WTC11 (cell line): Measurements from ENCODE around the gene TRIM62. TPM values are rescaled to one million over a fixed set of nuclear protein-coding genes. Genes with fewer than 3 reads are reported as not detected.

Source experiments
- ATAC-seq: fragments of 200-7000 bp; cut with Tn5 transposase; 2 replicates; pipeline ENCODE4 v1.10.0; 2021; ENCODE audit warnings: mild to moderate bottlenecking, moderate library complexity
- CTCF ChIA-PET: fragments of 300-600 bp; sonication (Branson Sonifier 250); formaldehyde crosslinking; loops from one replicate; lab custom pipeline; 2021; ENCODE audit warnings: antibody characterized with exemption; lab: Charles Lee
- POLR2A ChIA-PET: fragments of 350-600 bp; sonication (Branson Sonifier 250); formaldehyde crosslinking; loops from one replicate; lab custom pipeline; 2021; ENCODE audit warnings: antibody characterized with exemption; lab: Charles Lee
- DNase-seq: peaks from one replicate; pipeline ENCODE4 v3.0.0; 2021; ENCODE audit warnings: low spot score
- H3K27ac Mint-ChIP-seq: 2 replicates; pipeline ENCODE4 v1.8.0; 2021; ENCODE audit warnings: mixed read lengths
- H3K27me3 Mint-ChIP-seq: 2 replicates; pipeline ENCODE4 v1.8.0; 2021; ENCODE audit warnings: low read depth, mild to moderate bottlenecking, moderate library complexity, mixed read lengths
- H3K36me3 Mint-ChIP-seq: 2 replicates; pipeline ENCODE4 v1.8.0; 2021; ENCODE audit warnings: mixed read lengths
- H3K4me1 Mint-ChIP-seq: 2 replicates; pipeline ENCODE4 v1.8.0; 2022; ENCODE audit warnings: mixed read lengths
- H3K4me3 Mint-ChIP-seq: 2 replicates; pipeline ENCODE4 v1.8.0; 2021; ENCODE audit warnings: mild to moderate bottlenecking, moderate library complexity, mixed read lengths
- H3K9me3 Mint-ChIP-seq: 2 replicates; pipeline ENCODE4 v1.8.0; 2021; ENCODE audit warnings: mixed read lengths
- CBFB ChIP-seq: sonication (generic); formaldehyde crosslinking; IDR thresholded peaks from 2 replicates; pipeline ENCODE4 v1.8.1; 2022; ENCODE audit warnings: mild to moderate bottlenecking, low read depth, missing genetic modification reagents
- CREM ChIP-seq: sonication (generic); formaldehyde crosslinking; IDR thresholded peaks from 2 replicates; pipeline ENCODE4 v1.8.1; 2022; ENCODE audit warnings: mild to moderate bottlenecking, missing genetic modification reagents, moderate library complexity
- CTCF ChIP-seq: fragments of 200-600 bp; IDR thresholded peaks from 2 replicates; pipeline ENCODE4 v1.8.0; 2022; ENCODE audit warnings: antibody characterized with exemption
- FOXP4 ChIP-seq: sonication (generic); formaldehyde crosslinking; IDR thresholded peaks from 2 replicates; pipeline ENCODE4 v1.8.0; 2022; ENCODE audit warnings: mild to moderate bottlenecking, missing genetic modification reagents
- MYBL2 ChIP-seq: sonication (generic); formaldehyde crosslinking; IDR thresholded peaks from 2 replicates; pipeline ENCODE4 v1.8.1; 2023; ENCODE audit warnings: mild to moderate bottlenecking, moderate library complexity, missing genetic modification reagents
- PRRX2 ChIP-seq: fragments of 250-450 bp; sonication (Bioruptor Pico); IDR thresholded peaks from 2 replicates; pipeline ENCODE4 v1.8.0; 2021; ENCODE audit warnings: mild to moderate bottlenecking
- total RNA-seq: library from RNA; stranded (reverse); gene quantifications from 3 replicates; pipeline ENCODE4 v1.2.3, GENCODE V29; 2021

TRIM62 gene
- total RNA-seq, 1 experiment from 2014 or later = 13.6 TPM

GRCh38 chr1:33096363-33097005 lies 85.4 kb downstream of the TRIM62 start:
- no peaks in the 10 kb centered on the region for H3K9me3 Mint-ChIP-seq
- ChIA-PET CTCF (interaction anchor here (0.6 to 2.2 kb wide), 11 partner anchors 10 to 375 kb away, joined by 3 to 9 read pairs (median 3); no protein-coding TSS in a partner anchor), POLR2A (interaction anchor here (0.5 kb wide), 1 partner anchor 293 kb away, joined by 4 read pairs; no protein-coding TSS in a partner anchor)
- no peak for TF ChIP-seq CTCF
- no peak for TF ChIP-seq MYBL2 (CRISPR knock-in tag)
- no peak for TF ChIP-seq FOXP4 (CRISPR knock-in tag)
- TF ChIP-seq PRRX2 = no peak
- TF ChIP-seq CREM (CRISPR knock-in tag) = no peak
- TF ChIP-seq CBFB (CRISPR knock-in tag) = no peak
- peaks cover 24% of the 10 kb centered on the region for H3K27me3 Mint-ChIP-seq
- no peak overlapping the region for H3K4me3 Mint-ChIP-seq
- no peak overlapping the region for H3K27ac Mint-ChIP-seq
- ATAC-seq = no peak
- H3K36me3 Mint-ChIP-seq = no peaks in the 10 kb centered on the region
- DNase-seq = no peak
- H3K4me1 Mint-ChIP-seq = peaks cover 21% of the 10 kb centered on the region

Other genes starting within 250 kb of the TRIM62 start
- gene RNF19B, start 217.2 kb downstream of the TRIM62 start, total RNA-seq = 14.8 to 21.9 TPM (median 15.4 TPM) in 3 replicates
- gene AK2, start 145.2 kb downstream of the TRIM62 start, total RNA-seq = 124 to 132 TPM (median 130 TPM) in 3 replicates
- 0.89 to 1.7 TPM (median 1.1 TPM) in 3 replicates for gene AZIN2, start 100.9 kb downstream of the TRIM62 start, total RNA-seq
- 23.9 to 25.7 TPM (median 24.2 TPM) in 3 replicates for gene ZNF362, start 74.4 kb upstream of the TRIM62 start, total RNA-seq
- not detected in 3 replicates for gene A3GALT2, start 139.1 kb upstream of the TRIM62 start, total RNA-seq
- 7.0 to 7.6 TPM (median 7.4 TPM) in 3 replicates for gene PHC2, start 249.1 kb upstream of the TRIM62 start, total RNA-seq